Esophagus muscularis mucosa (tissue), 3 donors: Measurements from ENCODE around the gene CD248.

ENCODE experiments used
- CTCF ChIP-seq, 3 experiments: fragments of 200-600 bp in 2 of 3; fragments of 450-650 bp in 1 of 3; sonication (generic) in 2 of 3; IDR thresholded peaks; one replicate each; pipeline ENCODE4 v1.5.1; 2017 to 2019; ENCODE audit warnings: antibody characterized with exemption in 3 of 3, mild to moderate bottlenecking in 2 of 3, moderate library complexity in 1 of 3
- POLR2A ChIP-seq: fragments of 450-650 bp; IDR thresholded peaks from one replicate; pipeline ENCODE4 v1.6.1; 2017; ENCODE audit warnings: antibody characterized with exemption, moderate library complexity, mild to moderate bottlenecking, low read depth
- POLR2AphosphoS5 ChIP-seq, 2 donors: sonication (generic); formaldehyde crosslinking; IDR thresholded peaks; one replicate each; pipeline ENCODE4 v1.6.1; 2017; ENCODE audit warnings: antibody characterized with exemption in 2 of 2

- TF ChIP-seq POLR2AphosphoS5 (IDR thresholded peaks at IDR 0.05) = no peak
- TF ChIP-seq CTCF (IDR thresholded peaks at IDR 0.05) = no peak
- TF ChIP-seq POLR2A = no peak
Measured at GRCh38 chr11:66281001-66281400, 35.8 kb downstream of the CD248 start.
